ENCODE data around the gene KATNB1.

KATNB1 gene

DNA sequence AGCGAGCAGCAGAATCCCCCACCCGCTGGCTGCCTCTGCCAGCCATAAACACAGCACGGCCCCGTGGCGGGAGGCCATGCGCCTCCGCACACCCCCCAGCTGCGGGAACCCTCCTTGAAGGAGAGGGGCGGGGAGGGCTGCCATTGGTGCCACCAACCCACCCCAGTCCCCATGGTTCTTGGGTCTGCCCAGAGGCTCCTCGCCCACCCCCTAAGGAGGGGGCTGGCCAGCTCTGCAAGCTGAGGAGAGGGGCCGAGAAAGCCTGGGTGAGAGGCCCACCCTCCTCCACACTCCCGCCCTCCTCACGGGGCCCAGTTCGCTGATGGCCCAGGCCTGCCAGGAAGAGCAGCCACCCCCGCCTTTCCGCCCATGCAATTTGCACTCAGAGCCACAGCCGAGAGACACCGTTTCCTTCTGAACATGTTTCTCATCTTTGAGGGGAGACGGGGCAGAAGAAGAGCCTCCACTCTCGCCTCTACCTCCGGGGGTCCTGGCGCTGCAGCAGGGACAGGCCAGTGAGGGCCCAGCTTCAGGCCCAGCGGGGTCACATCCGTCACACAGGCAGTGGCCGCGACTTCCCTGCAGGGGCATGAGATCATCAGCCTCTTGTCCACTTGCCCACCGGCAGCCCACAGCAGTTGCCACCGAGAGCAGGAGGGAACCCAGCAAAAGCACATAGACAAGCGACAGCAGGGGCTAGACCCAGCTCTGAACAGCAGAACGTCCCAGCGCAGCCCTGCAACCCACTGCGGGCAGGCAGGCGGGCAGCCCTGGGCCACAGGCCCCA lies 23.0 kb downstream of the KATNB1 start:
- no peak for DNase-seq

DNA sequence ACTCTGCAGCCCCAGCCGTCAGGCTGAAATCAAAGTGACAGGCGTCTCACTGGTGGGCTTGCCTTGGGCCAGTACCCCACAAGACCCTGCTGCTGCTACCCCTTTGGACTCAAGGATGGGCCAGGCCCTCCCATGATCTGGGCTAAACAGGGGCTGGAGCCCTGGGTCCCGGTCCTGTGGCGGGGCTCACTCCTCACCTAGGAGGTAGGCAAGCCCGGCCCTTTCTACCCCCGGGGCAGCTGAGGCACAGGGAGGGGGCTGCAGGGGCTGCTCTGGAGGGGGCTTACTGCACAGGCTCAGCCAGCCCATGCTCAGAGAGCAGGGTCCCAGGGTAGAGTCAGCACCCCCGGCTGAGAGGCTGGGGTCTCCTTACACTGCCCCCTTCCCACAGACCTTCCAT lies 23.6 kb downstream of the KATNB1 start:
- DNase-seq, result no peak

- no peak for DNase-seq
Observed at GRCh38 chr16:57759541-57760356, 24.2 kb downstream of the KATNB1 start.

DNA sequence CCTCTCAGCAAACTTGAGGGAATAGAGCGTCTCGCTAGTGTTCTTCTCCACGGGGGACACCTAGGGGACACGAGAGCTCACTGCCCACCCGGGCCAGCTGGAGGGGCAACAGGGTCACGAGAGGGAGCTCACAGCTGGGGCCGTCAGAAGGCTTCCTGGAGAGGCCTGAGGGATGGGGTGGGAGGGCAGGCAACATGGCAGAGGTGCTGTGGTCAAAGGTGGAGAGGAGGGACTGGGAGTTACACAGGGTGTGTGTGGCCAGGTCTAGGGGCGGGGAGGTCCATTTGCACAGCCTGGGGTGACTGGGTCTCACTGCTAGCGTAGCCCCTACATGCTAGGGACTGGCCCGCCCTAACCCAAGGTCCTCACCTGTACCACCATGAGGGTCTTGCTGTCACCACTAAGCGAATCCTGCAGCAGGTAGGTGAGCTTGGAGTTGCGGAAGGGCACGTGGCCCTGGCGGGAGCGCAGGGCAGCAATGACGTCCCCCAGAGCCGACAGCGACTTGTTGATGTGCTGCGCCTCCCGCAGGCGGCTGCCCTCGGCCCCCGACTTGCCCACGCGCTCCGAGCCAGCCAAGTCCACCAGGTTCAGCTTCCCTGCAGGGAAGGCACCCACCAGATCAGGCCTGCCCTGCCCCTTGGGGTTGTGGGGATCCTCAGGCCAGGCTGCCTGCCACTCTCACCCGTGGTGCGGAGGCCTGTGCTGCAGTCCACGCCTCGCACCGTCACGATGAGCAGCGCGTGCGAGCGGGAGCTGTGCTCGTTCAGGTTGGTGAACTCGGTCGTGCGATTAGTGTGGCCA lies 25.0 kb downstream of the KATNB1 start:
- no peak for DNase-seq

GRCh38 chr16:57761301-57761700 lies 25.7 kb downstream of the KATNB1 start:
- DNase-seq, result no peak

DNA sequence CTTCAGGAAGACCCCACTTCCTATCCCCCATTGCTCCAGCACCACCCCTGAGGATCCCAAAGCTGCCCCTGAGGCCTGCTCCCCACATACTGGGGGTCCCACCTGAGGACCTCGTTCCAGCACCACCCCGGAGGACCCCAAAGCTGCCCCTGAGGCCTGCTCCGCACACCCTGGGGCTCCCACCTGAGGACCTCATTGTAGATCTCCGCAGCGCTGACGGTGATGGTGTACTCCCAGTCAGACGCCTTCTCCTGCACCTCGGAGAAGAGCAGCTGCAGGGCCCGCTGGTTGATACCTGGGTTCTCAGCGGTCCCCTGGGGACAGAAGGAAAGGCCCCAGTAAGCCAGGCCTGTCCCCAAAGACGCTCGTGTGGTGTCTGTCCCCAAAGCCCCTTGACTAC lies 26.4 kb downstream of the KATNB1 start:
- DNase-seq, result no peak

DNA sequence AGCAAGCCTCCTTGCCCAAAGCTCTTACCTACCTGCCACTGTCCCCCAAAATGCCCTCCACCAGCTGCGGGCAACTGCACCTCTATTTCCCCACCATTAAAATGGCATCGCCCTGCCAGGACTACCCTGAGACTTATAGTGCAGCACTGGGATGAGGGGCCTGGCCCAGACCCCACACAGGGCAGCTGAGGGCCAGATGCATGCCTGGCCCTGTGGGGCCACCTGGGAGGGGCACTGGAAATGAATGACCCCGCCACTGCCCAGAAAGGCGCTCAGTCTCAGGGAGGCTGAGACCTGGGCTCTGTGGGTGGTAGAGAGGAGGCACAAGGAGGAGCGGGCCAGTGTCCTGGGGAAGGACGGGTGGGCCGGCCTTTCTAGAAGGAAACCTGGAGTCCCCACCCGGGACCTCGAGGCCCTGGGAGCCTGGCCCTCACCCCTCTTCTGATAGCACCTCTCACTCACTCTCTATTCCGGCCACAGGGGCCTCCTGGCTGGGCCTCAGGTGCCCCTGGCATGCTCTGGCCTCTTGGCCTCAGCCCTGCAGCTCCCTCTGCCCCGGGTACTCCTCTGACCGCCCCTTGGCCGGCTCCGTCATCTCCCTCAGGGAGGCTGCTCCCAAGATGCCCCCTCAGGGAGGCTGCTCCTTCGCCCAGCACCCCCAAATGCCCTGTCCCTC lies 26.9 kb downstream of the KATNB1 start:
- DNase-seq, result no peak

GRCh38 chr16:57763285-57764005 lies 27.9 kb downstream of the KATNB1 start:
- no peak for DNase-seq

DNA sequence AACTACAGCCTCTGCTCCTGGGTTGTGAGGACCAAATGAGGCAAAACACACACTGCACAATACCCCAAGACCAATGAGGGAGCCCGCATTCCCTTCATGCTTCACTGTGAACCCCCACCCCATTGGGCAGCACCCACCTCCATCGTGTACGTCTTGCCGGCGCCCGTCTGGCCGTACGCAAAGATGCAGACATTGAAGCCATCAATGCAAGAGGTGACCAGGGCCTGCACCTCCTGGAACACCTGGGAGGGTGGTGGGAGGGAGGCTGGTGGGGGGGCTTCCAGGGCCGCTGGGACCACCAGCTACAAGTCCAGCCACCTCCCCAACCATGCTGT lies 28.4 kb downstream of the KATNB1 start:
- no peak for DNase-seq

DNA sequence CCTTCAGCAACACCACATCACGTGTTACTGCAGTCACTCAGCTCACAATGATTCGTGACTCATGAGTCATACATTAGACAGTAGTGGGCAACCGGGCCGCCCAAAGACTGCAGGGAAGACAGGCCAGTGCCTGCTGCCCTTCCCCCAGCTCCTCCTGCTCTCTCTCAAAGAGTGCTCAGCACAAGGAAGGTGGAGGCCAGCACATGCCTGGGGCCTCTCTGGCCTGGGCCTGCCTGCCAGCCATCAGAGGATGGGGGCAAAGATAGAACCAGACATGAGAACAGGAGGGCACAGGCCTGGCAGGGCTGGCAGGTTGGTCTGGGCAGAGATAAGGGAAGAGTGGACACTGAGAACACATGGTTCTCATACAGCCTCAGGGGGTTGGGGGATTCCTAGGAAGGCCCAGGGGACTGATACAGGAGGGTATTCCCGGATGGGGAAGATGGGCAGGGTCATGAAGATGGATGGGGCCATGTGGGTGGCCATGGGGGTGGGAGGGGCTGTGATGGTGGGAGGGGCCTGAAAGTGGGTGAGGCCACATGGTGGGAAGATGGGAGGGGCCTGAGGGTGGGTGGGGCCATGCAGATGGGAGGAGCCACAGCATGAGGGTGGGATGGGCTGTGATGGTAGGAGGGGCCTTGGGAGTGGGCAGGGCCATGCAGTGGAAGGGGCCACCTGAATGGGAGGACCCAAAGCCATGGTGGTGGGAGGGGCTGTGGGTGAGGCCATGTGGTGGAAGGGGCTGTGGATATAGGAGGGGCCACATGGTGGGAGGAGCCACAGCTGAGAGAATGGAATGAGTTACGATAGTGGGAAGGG lies 29.0 kb downstream of the KATNB1 start:
- DNase-seq, result peak; percentile 29

DNA sequence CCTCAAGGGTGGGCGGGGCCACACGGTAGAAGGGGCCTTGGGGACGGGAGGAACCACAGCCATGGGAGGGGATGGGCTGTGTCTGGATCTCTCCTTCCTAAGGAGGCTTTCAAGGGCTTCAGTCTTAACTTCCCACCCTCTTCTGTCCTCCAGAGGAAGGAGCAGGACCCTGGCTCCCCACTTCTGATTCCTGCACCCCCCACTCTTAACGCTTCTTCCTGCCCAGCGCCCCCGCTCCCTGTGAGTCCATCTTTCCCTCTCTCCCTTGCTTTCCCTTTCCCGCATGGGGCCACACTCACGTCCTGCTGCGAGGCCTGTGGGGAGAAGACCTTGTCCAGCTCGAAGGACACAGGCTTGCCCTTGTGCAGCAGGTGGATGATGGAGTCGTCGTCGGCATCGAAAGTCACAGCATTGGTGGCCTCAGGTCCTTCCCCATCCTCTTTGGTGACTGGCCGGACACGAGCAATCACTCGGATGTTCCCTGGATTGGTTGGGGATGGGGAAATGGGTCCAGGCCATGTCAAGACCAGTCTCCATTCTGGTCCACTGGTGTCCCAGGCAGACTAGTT lies 29.7 kb downstream of the KATNB1 start:
- no peak for DNase-seq

DNA sequence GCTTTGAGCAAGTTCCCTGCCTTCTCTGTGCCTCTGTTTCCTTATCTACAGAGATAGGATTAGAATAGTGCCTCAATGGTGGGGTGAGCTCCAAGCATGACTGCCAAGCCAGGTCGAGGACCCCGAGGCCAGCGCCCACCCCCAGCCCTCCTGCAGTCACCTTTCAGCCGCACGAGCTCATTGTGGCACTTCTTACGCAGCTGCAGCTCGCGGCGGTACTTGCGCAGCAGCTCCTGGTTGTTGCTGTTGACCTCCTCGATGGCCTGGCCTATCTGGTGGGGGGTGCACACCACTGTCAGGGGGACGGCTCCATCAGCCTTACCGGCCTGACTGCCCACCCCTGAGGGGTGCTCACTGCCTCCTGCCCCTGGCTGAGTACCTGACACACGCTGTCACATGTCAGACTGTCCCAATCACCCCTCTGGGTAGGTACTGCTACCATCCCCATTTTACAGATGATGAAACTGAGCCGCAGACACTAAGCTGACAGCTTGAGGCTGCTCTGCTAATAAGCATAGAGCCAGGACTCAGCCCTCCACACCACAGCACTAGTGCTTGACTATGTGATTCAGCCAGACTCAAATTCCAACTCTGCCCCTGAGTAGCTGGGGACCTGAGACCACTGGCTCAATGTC lies 31.3 kb downstream of the KATNB1 start:
- DNase-seq, result no peak

DNA sequence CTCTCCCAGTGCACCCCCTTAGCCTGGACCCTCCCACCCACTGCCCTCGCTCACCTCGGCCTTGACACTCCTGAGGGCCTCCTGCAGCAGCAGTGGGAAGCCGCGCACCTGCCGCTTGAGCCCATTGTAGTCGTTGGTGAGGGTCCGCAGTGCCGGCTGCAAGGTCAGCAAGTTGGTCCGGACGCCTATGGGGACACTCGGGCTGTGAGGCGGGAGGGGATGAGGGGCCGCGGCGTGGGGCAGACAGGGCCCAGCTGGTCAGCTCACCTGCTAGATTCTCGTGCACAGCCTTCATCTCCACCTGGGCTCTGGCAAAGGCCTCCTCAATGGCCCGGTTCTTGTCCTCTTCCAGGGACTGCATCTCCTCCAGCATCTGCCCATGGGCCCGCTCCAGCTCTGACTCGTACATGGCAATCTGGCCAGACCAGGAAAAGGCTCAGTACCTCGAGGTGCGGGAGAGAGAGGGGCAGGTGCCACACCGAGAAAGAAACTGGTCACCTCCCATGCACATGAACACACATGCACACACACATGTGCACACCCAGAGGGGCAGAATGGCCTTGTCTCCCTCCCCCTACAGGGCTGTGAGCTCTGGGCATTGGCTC lies 34.1 kb downstream of the KATNB1 start:
- DNase-seq, result no peak

- DNase-seq, result no peak
Observed at GRCh38 chr16:57770361-57770760, 34.8 kb downstream of the KATNB1 start.

GRCh38 chr16:57771141-57771785 lies 35.7 kb downstream of the KATNB1 start:
- no peak for DNase-seq

DNA sequence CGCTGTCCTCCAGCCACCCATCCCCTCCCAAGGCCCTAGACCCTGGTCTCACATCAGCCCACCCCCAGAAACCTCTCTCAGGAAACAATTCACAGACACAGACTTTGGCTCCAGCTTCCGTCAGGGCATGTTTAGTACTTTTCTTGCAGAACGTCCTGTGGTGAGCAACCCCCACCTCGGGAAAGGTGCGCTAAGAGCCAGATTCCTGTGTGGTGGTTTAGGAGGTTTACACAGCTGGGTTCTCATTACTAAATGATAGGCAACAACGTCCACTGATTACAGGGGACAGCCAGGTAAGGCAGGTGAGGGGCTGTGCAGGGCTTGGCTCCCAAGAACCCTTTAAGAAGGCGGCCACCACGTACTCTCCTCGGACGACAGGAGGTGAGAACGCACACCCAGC lies 37.4 kb downstream of the KATNB1 start:
- no peak for DNase-seq

GRCh38 chr16:57773655-57774295 lies 38.2 kb downstream of the KATNB1 start:
- DNase-seq, result no peak

GRCh38 chr16:57774705-57775285 lies 39.2 kb downstream of the KATNB1 start:
- no peak for DNase-seq

Measured in NK-92 treated with Interleukin-12 subunit alpha and Interleukin-12 subunit beta, amount 100 ng/mL, for 24 hours (cell line).